ENCODE measurements around the gene GAS7.

GAS7 gene

GRCh38 chr17:10053782-10054540 is 144.4 kb downstream of the GAS7 start:
- DNase-seq = peak in 2 of 58 donors; percentile 4 to 13

GRCh38 chr17:10052106-10052813 is 146.1 kb downstream of the GAS7 start:
- no peak for DNase-seq

- no peak for DNase-seq
These were observed 147.3 kb downstream of the GAS7 start for GRCh38 chr17:10051112-10051511.

GRCh38 chr17:10050597-10051101 is 147.8 kb downstream of the GAS7 start:
- peak in 3 of 58 donors; percentile 34 for DNase-seq

- peak in 40 of 58 donors; percentile 9 to 91 (median 59) for DNase-seq
These were observed 149.6 kb downstream of the GAS7 start for GRCh38 chr17:10048629-10049350.

- no peak for DNase-seq
These were observed 151.3 kb downstream of the GAS7 start for GRCh38 chr17:10046786-10047785.

GRCh38 chr17:10045871-10046658 is 152.3 kb downstream of the GAS7 start:
- DNase-seq = no peak

GRCh38 chr17:10042589-10043244 is 155.7 kb downstream of the GAS7 start:
- DNase-seq = no peak

GRCh38 chr17:10041916-10042588 is 156.4 kb downstream of the GAS7 start:
- no peak for DNase-seq

- DNase-seq = no peak
These were observed 157.2 kb downstream of the GAS7 start for GRCh38 chr17:10041287-10041612.

GRCh38 chr17:10036511-10037061 is 161.8 kb downstream of the GAS7 start:
- peak in 52 of 58 donors; percentile 30 to 95 (median 78) for DNase-seq

GRCh38 chr17:10035885-10036284 is 162.5 kb downstream of the GAS7 start:
- DNase-seq = peak in 1 of 58 donors; percentile 27

- DNase-seq = peak in 18 of 58 donors; percentile 15 to 77 (median 43)
These were observed 163.5 kb downstream of the GAS7 start for GRCh38 chr17:10034719-10035475.

GRCh38 chr17:10033959-10034358 is 164.4 kb downstream of the GAS7 start:
- DNase-seq = peak in 5 of 58 donors; percentile 27 to 61 (median 31)

GRCh38 chr17:10033449-10033848 is 165.0 kb downstream of the GAS7 start:
- peak in 11 of 58 donors; percentile 24 to 61 (median 34) for DNase-seq

- DNase-seq = no peak
These were observed 166.1 kb downstream of the GAS7 start for GRCh38 chr17:10032118-10032852.

GRCh38 chr17:10031606-10032005 is 166.8 kb downstream of the GAS7 start:
- peak in 24 of 58 donors; percentile 14 to 74 (median 32) for DNase-seq
